H9 (cell line): ENCODE measurements around the gene ARMC2. TPM values are rescaled to one million over a fixed set of nuclear protein-coding genes. Genes with fewer than 3 reads are reported as not detected.

Source experiments
- DNase-seq: peaks from one replicate; pipeline ENCODE4 v3.0.0-alpha.2; 2017
- H2AFZ ChIP-seq: one replicate; pipeline ENCODE4 v1.6.1; 2013; ENCODE audit warnings: mild to moderate bottlenecking, low read length, control low read depth, moderate library complexity
- H2AK5ac ChIP-seq: 2 replicates; pipeline ENCODE4 v1.6.1; 2013; ENCODE audit warnings: low read length, control low read depth, mixed read lengths; ENCODE audit not compliant: insufficient read length
- H2BK120ac ChIP-seq: one replicate; pipeline ENCODE4 v1.6.1; 2013; ENCODE audit warnings: low read depth, mild to moderate bottlenecking, low read length, control low read depth, inconsistent platforms; ENCODE audit not compliant: poor library complexity, severe bottlenecking
- H2BK12ac ChIP-seq: 2 replicates; pipeline ENCODE4 v1.6.1; 2013; ENCODE audit warnings: low read length, control low read depth, mixed read lengths, low read depth; ENCODE audit not compliant: insufficient read length
- H2BK15ac ChIP-seq: 2 replicates; pipeline ENCODE4 v1.6.1; 2013; ENCODE audit warnings: low read depth, low read length, control low read depth
- H2BK20ac ChIP-seq: one replicate; pipeline ENCODE4 v1.6.1; 2013; ENCODE audit warnings: low read depth, mild to moderate bottlenecking, low read length, control low read depth, inconsistent platforms; ENCODE audit not compliant: poor library complexity, severe bottlenecking
- H2BK5ac ChIP-seq: 2 replicates; pipeline ENCODE4 v1.6.1; 2013; ENCODE audit warnings: low read length, control low read depth, mixed read lengths; ENCODE audit not compliant: insufficient read length
- H3K14ac ChIP-seq: 2 replicates; pipeline ENCODE4 v1.6.1; 2013; ENCODE audit warnings: low read length, control low read depth; ENCODE audit not compliant: insufficient read depth
- H3K18ac ChIP-seq: 2 replicates; pipeline ENCODE4 v1.6.1; 2013; ENCODE audit warnings: low read depth, mild to moderate bottlenecking, mixed read lengths, low read length, control low read depth; ENCODE audit not compliant: insufficient read length
- H3K23ac ChIP-seq: 2 replicates; pipeline ENCODE4 v1.6.1; 2013; ENCODE audit warnings: low read length, control low read depth, mixed read lengths, low read depth; ENCODE audit not compliant: insufficient read length
- H3K23me2 ChIP-seq: 2 replicates; pipeline ENCODE4 v1.6.1; 2013; ENCODE audit warnings: low read depth, mild to moderate bottlenecking, mixed read lengths, low read length, control low read depth; ENCODE audit not compliant: insufficient read length, poor library complexity, severe bottlenecking
- H3K27ac ChIP-seq: 2 replicates; pipeline ENCODE4 v1.5.1; 2013; ENCODE audit warnings: low read length, control low read depth, mixed read lengths, low read depth; ENCODE audit not compliant: insufficient read length
- H3K27me3 ChIP-seq: 2 replicates; pipeline ENCODE4 v1.6.1; 2013; ENCODE audit warnings: low read length, control low read depth, inconsistent platforms; ENCODE audit not compliant: insufficient read depth
- H3K4ac ChIP-seq: 2 replicates; pipeline ENCODE4 v1.6.1; 2013; ENCODE audit warnings: low read depth, mild to moderate bottlenecking, control low read depth, inconsistent platforms, low read length, moderate library complexity
- H3K4me1 ChIP-seq: 2 replicates; pipeline ENCODE4 v1.6.1; 2013; ENCODE audit warnings: low read length, control low read depth, inconsistent platforms; ENCODE audit not compliant: insufficient read depth
- H3K4me2 ChIP-seq: 2 replicates; pipeline ENCODE4 v1.6.1; 2013; ENCODE audit warnings: low read length, control low read depth, mixed read lengths; ENCODE audit not compliant: insufficient read length, insufficient read depth
- H3K56ac ChIP-seq: 2 replicates; pipeline ENCODE4 v1.6.1; 2013; ENCODE audit warnings: low read depth, mild to moderate bottlenecking, mixed read lengths, low read length, control low read depth; ENCODE audit not compliant: insufficient read length
- H3K79me1 ChIP-seq: 2 replicates; pipeline ENCODE4 v1.6.1; 2013; ENCODE audit warnings: low read depth, mild to moderate bottlenecking, moderate library complexity, low read length, control low read depth, inconsistent platforms; ENCODE audit not compliant: insufficient read depth, poor library complexity, severe bottlenecking
- H3K79me2 ChIP-seq: 2 replicates; pipeline ENCODE4 v1.6.1; 2013; ENCODE audit warnings: low read length, control low read depth, inconsistent platforms; ENCODE audit not compliant: insufficient read depth
- H3K9ac ChIP-seq: 2 replicates; pipeline ENCODE4 v1.6.1; 2013; ENCODE audit warnings: low read length, control low read depth, mixed read lengths; ENCODE audit not compliant: insufficient read length; ENCODE audit errors: extremely low read depth
- H3K9me3 ChIP-seq: one replicate; pipeline ENCODE4 v1.6.1; 2013; ENCODE audit warnings: low read depth, low read length, inconsistent platforms; ENCODE audit not compliant: control insufficient read depth
- H3T11ph ChIP-seq: one replicate; pipeline ENCODE4 v1.6.1; 2013; ENCODE audit warnings: mild to moderate bottlenecking, low read length, control low read depth, inconsistent platforms
- H4K20me1 ChIP-seq: one replicate; pipeline ENCODE4 v1.6.1; 2013; ENCODE audit not compliant: control insufficient read depth, insufficient read length, insufficient read depth
- H4K5ac ChIP-seq: 2 replicates; pipeline ENCODE4 v1.6.1; 2013; ENCODE audit warnings: low read depth, mild to moderate bottlenecking, mixed read lengths, low read length, control low read depth; ENCODE audit not compliant: insufficient read length
- H4K8ac ChIP-seq: replicated peaks from 2 replicates; pipeline ENCODE4 v1.6.1; 2013; ENCODE audit warnings: low read length, control low read depth, mixed read lengths, low read depth; ENCODE audit not compliant: insufficient read length
- H4K91ac ChIP-seq: 2 replicates; pipeline ENCODE4 v1.6.1; 2013; ENCODE audit warnings: low read depth, mild to moderate bottlenecking, moderate library complexity, mixed read lengths, low read length, control low read depth; ENCODE audit not compliant: insufficient read length
- H3K27ac Mint-ChIP-seq, 3 experiments: 2 replicates in 2 of 3; 3 replicates in 1 of 3; pipeline ENCODE4 v1.8.0; 2020 to 2021; ENCODE audit warnings: mixed read lengths in 3 of 3, mild to moderate bottlenecking in 1 of 3, moderate library complexity in 1 of 3
- H3K27me3 Mint-ChIP-seq: 2 replicates; pipeline ENCODE4 v1.8.0; 2021; ENCODE audit warnings: low read depth, mild to moderate bottlenecking, moderate library complexity, mixed read lengths
- H3K36me3 Mint-ChIP-seq, 3 experiments: 2 replicates in 2 of 3; 3 replicates in 1 of 3; pipeline ENCODE4 v1.8.0; 2020 to 2021; ENCODE audit warnings: low read depth in 3 of 3, mixed read lengths in 3 of 3; ENCODE audit not compliant: insufficient read depth in 1 of 3
- H3K4me1 Mint-ChIP-seq, 2 experiments: 2 replicates each; pipeline ENCODE4 v1.8.0; 2020; ENCODE audit warnings: mixed read lengths in 2 of 2
- H3K4me3 Mint-ChIP-seq, 2 experiments: 2 replicates in 1 of 2; 3 replicates in 1 of 2; pipeline ENCODE4 v1.8.0; 2020 to 2021; ENCODE audit warnings: mild to moderate bottlenecking in 2 of 2, mixed read lengths in 2 of 2, moderate library complexity in 1 of 2
- H3K9me3 Mint-ChIP-seq, 2 experiments: 2 replicates in 1 of 2; 3 replicates in 1 of 2; pipeline ENCODE4 v1.8.0; 2020; ENCODE audit warnings: mild to moderate bottlenecking in 2 of 2, mixed read lengths in 2 of 2, moderate library complexity in 1 of 2
- CTCF ChIP-seq: fragments of 200-600 bp; sonication (generic); conservative IDR thresholded peaks from 3 replicates; pipeline ENCODE4 v1.8.0; 2021; ENCODE audit warnings: antibody characterized with exemption, mild to moderate bottlenecking
- WGBS: extraction: QIAGEN DNeasy Blood & Tissue Kit; methylation state at CpG from one replicate; pipeline ENCODE4 v1.1.7; 2013; ENCODE audit warnings: missing lambda C conversion rate, low lambda C conversion rate, mixed read lengths; ENCODE audit not compliant: insufficient read length; ENCODE audit errors: extremely low coverage; 5-methylcytosine and 5-hydroxymethylcytosine counted together
- total RNA-seq: library from RNA; stranded (reverse); gene quantifications from 2 replicates; pipeline ENCODE4 v1.2.1, GENCODE V29; 2021

The ARMC2 gene
- total RNA-seq, 1 experiment from 2014 or later, result 2.8 TPM

GRCh38 chr6:109008537-109009235, 160.5 kb downstream of the ARMC2 start:
- peak overlapping the region in 2 of 3 experiments; percentile 51 to 93; a peak in 3 of 7 replicates for H3K27ac Mint-ChIP-seq

More at GRCh38 chr6:109008537-109009235, 160.5 kb downstream of the ARMC2 start:
- peaks cover 4% of the 10 kb centered on the region for H3K23me2 ChIP-seq
- H3K79me2 ChIP-seq, result no peaks in the 10 kb centered on the region; the same call in 1 of the 2 replicates
- no peaks in the 10 kb centered on the region for H3K36me3 Mint-ChIP-seq
- no peak overlapping the region for H2AFZ ChIP-seq
- TF ChIP-seq CTCF, result no peak
- peaks cover 27 to 29% of the 10 kb centered on the region in 2 experiments for H3K4me1 Mint-ChIP-seq
- H3K9me3 Mint-ChIP-seq, result no peaks in the 10 kb centered on the region
- no peak overlapping the region for H4K5ac ChIP-seq
- H3K27ac ChIP-seq, result no peak overlapping the region
- H2BK20ac ChIP-seq, result no peak overlapping the region
- H3K27me3 ChIP-seq, result no peaks in the 10 kb centered on the region
- WGBS, result no CpG with 5 or more reads among the region's 24 CpGs
- peak overlapping the region; percentile 86 to 87 for H3K4me3 Mint-ChIP-seq
- H3K4me1 ChIP-seq, result no peaks in the 10 kb centered on the region
- H3K14ac ChIP-seq, result peak overlapping the region; percentile 7; the same call in 1 of the 2 replicates
- DNase-seq, result peak; percentile 63
- H4K20me1 ChIP-seq, result no peaks in the 10 kb centered on the region
- H2BK15ac ChIP-seq, result no peak overlapping the region
- no peaks in the 10 kb centered on the region for H3K79me1 ChIP-seq
- H3K18ac ChIP-seq, result peak overlapping the region; percentile 1
- no peak overlapping the region for H2BK5ac ChIP-seq
- no peak overlapping the region for H4K91ac ChIP-seq
- no peak overlapping the region for H3K23ac ChIP-seq
- H2AK5ac ChIP-seq, result no peak overlapping the region
- H3K4me2 ChIP-seq, result peak overlapping the region; percentile 75
- no peak overlapping the region for H4K8ac ChIP-seq
- no peak overlapping the region for H3K4ac ChIP-seq
- H2BK12ac ChIP-seq, result no peak overlapping the region
- no peak overlapping the region for H3T11ph ChIP-seq
- H3K9ac ChIP-seq, result peak overlapping the region; percentile 21
- no peaks in the 10 kb centered on the region for H3K9me3 ChIP-seq
- no peak overlapping the region for H2BK120ac ChIP-seq
- H3K27me3 Mint-ChIP-seq, result no peaks in the 10 kb centered on the region
- H3K56ac ChIP-seq, result no peak overlapping the region
